Measurements from ENCODE around the gene RPS21.
"Not testable (repeated sequence)": the region's sequence is repeated elsewhere in the genome, so short reads cannot be mapped to it uniquely, and the experiment has no call there.

RPS21 gene

DNA sequence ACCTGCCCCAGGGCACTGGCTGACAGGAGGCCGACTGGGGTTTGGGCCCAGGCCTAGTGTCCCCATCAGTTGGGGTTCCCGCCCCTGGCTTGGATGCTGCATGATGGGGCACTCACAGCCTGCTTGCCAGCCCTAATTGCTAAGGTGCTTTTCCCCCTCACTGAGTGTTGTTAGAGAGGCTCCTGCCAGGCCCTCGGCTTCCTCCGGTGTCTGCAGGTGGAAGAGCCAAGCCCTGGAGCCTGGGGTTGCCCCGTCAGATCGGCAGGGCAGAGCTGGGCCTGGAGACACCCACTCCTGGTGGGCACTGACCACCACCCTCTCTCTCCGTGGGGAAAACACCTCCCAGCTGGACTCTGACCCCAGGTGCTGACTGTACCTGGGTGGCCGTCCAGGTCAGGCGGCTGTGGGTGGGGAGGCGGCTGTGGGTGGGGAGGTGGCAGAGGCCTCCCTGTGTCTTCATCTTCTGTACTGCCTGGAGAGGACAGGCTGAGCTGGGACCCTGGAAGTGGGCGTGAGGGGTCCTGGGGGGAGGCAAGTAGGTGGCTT, 26.2 kb downstream of the RPS21 start:
- FAIRE-seq, result no peak

DNA sequence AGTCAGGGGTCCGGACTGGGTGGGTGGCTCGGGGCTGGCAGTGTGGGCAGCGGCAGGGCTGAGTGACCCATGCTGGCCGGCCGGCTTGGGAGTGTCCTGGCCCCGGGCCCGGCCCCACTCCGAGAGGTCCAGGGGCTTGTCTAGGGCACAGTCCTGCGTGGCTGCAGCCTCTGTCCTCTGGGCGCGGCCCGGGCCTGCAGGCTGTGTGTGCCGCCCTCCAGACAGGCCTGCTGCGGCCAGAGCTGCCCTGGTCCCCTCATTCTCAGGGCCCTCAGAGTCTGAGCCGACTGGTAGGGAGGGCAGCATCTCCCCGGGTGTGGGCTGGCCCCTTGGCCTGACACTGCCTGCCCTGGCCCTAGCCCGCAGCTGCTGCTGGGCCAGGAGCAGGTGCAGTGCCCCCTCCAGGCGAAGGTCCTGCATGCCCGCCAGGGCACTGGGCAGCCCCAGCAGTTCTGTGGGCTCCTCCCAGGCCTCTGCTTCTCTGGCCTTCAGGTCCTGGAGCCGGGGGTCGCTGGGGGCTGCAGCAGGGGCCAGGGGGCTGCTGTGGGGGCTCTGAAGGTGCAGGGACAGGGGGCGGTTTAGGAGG, 27.1 kb downstream of the RPS21 start:
- no peak for FAIRE-seq

GRCh38 chr20:62415354-62416111, 28.6 kb downstream of the RPS21 start:
- FAIRE-seq, result no peak

DNA sequence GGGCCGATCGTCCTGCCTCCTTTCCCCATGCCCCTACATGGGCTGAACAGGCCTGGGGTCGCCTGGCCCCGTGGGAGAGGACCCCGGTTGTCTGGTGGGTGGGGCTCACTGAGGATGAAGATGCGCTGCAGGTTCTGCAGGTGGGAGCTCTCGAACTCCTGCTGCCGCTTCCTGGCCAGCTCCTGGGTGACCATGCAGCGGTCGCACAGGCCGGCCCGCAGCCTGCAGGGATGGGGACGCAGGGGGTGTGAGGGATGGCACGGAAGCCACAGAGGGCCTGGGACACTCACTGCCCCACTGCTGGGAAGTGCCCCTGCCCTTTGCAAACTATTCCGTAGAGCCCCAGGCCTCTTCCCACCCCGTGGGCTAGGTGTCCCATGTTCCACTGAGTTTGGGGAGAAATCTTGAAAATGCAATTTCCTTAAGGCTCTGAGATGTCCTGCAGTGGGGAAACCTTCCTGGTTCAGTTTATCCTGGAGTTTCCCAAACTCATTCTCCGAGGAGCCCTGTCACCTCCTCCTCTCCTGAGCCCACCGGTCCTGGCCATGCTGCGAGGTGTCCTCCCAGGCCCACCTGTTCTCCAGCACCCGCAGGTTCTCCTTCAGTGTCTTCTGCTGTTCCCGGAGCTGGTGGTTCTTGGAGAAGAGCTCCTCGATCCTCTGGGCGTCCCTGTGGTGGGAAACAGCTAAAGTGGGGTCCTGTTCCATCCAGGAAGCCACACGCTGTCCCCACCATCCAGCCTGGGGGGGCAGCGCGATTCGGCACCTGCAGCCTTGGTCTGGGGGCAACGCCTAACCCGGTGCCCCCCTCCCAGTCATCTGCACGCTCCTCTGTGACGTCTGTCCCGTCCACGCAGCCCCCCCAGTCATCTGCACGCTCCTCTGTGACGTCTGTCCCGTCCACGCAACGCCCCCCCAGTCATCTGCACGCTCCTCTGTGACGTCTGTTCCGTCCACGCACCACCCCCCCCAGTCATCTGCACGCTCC, 30.0 kb downstream of the RPS21 start:
- no peak for FAIRE-seq

DNA sequence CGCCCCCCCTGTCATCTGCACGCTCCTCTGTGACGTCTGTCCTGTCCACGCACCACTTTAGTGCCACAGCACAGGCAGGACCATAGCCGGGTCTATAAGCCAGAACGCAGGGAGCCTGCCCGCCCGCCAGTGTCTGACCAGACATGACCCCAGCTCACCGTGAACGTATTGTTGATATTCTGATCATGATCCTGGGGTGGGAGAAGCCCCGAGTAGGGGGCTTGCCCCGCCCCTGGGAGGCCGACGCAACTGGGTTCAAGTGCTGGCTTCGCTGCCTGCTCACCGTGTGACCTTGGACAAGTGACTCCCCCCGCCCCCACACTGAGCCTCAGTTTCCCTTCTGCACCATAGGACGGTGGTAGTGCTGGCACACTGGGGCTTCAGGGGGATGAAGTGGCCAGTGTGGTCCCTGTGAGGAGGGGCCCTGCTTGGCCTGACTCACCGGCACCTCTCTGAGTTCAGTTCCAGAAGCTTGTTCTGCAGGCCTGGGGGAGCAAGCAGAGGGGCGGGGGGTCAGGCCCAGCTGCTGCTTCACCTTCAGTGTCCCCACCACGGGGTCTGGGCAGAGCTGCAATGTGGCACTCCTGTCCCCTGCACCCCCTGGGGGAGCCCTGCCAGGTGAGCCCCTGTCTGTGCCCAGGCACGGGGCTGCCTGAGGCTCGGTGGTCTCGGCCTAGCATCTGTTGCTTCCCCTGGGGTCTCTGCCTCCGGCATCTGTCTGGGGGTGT, 31.2 kb downstream of the RPS21 start:
- FAIRE-seq, result no peak

DNA sequence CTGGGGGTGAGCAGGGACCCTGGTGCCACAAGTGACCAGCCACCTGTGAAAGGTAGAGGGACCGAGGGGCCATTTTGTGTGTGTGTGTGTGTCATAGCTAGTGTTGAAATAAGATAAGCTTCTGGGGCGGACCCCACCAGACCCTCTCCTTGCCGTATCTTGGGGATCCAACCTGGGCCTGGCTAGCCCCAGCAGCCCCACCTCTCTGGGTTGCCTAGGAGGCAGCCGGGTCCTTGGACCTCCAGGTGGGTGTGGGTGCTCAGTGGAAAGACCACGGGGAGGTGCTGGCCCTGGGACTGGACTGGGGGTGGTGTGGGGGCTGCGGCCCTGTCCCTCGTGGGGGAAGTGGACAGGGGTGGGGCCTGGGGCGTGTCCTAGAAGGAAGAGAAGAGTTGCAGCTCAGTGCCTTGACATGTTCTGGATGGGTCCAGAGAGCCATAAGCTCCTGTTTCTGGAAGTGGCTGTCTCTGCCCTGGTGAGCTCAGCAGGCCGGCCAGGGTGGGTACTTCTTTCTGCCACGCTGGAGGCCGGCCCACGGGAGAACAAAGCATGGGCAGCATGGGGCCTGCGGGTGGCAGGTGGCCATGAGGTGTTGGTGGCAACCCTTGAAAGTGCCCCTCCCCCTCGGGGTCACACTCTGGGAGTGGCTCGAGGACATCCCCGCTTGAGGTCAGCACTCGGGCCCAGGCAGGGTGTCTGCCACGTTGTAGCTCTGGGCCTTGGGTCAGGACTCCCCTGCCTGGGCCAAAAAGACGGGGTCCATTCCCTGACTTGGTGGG, 32.0 kb downstream of the RPS21 start:
- FAIRE-seq, result no peak

- no peak for FAIRE-seq
Observed at GRCh38 chr20:62419759-62420158, 32.9 kb downstream of the RPS21 start.

GRCh38 chr20:62420846-62421715, 34.2 kb downstream of the RPS21 start:
- no peak for FAIRE-seq

GRCh38 chr20:62421716-62421990, 34.8 kb downstream of the RPS21 start:
- FAIRE-seq, result no peak

DNA sequence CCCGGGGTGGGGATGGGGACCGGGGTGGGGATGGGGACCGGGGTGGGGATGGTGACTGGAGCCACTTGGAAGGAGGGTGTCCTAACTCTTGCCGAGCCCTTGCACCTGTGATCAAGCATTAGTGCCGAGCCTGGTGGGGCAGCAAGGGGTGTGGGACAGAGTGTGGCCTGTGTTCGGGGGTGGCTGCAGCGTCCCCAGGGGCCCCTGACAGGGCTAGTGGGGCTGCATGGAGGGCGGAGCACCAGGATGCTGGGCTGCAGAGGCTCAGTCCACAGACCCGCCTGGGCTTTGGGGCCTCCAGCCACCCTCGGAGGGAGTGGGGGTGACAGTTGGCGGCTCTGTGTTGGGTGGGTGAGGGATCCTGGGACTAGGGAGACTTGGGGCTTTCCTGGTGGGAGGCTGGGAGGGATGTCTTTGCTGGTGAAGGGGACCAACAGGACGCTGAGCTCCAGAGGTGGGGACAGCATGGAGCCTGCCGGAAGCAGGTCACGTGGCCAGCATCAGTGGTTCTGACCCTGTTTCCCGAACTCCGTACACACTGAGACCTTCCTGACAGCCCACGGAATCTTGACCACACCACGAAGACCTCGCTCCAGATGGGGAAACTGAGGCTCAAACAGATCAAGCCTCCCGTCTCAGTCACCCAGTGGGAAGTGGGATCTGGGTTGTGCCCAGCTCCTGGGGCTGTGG, 35.9 kb downstream of the RPS21 start:
- no peak for FAIRE-seq

GRCh38 chr20:62423326-62423706, 36.4 kb downstream of the RPS21 start:
- no peak for FAIRE-seq

- no peak for FAIRE-seq
Observed at GRCh38 chr20:62424249-62425107, 37.6 kb downstream of the RPS21 start.

DNA sequence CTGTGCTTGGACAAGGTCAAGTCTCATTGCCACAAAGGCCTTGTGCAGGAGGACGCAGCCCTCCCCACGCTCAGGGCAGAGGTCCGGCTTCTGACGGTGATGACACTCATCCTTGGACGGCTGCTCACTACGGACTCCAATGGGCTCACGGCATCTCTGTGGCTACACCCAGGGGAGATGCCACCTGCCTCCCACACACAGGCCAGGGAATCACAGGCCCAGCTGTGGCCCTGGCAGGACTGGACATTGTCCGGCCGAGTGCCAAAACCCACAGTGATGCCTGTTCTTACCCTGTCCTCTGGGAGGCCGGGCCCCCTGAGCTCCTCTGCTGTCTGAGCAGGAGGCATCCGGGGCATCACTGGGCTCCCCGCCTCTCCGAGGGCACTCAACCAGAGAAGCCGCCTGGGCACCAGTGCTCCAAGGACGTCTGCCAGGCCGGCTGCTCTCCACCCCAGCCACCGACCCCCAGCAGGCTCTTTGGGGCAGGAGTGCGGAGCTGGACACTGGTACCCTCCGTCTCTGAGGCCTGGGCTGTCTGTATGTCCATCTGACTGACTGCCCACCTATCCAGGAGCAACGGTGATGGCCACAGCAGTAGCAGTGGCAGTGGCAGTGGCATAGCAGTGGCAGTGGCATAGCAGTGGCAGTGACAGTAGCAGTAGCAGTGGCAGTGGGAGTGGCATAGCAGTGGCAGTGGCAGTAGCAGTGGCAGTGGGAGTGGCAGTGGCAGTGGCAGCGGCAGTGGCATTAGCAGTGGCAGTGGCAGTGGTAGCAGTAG, 38.6 kb downstream of the RPS21 start:
- FAIRE-seq, result no peak

DNA sequence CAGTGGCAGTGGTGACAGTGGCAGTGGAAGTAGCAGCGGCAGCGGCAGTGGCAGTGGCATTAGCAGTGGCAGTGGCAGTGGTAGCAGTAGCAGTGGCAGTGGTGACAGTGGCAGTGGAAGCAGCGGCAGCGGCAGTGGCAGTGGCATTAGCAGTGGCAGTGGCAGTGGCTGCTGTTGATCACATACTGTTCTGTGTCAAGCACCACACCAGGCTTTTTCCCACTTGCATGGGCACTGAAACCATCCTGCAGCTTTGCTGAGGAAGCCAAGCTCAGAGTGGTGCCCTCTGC, 39.1 kb downstream of the RPS21 start:
- FAIRE-seq, result not testable (repeated sequence)

GRCh38 chr20:62426699-62427131, 39.8 kb downstream of the RPS21 start:
- no peak for FAIRE-seq

DNA sequence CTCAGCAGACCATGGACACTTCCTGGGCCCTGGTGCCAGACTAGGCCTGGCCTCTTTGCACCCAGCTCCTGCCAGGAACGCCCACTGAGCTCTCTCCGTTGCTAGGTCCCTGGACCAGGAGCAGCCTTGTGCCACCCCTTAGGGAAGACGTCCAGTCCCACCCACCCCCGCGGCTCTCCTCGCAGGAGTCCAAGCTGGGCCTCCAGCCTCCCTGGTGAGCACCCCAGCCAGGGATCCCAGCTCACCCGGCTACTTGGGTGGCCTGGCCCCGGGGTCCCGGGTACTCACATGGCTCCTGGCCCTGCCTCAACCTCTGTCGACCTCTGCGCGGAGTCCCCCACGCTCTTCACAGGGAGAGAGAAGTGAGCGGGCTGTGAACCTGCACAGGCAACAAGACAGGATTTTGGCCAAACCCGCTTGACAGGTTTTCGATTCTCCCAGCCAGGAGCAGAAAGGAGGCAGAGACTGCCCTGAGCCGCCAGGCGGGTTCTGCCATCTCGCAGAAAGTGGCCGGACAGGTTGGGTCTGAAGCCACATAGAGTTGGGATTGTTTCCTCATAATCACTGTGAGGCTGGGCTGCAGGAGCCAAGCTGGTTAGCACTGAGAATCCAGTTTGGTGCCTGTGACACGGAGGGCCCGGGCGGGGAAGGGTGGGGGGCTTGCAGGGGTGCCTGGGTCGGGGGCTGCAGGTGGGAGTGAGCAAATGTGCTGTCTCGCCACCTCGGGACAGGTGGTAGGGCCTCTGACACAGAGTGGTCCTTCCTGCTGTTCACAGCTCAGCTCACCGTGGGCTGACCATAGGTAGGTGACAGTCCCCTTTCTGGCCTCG, 40.5 kb downstream of the RPS21 start, which contains the start of gene RBBP8NL:
Gene RBBP8NL, minus strand, starts transcription at position 368 of the 830 bp plus-strand sequence. CDS start 7,892 bp downstream, outside the sequence.
- FAIRE-seq, result no peak

- FAIRE-seq, result no peak
Observed at GRCh38 chr20:62428002-62428372, 41.1 kb downstream of the RPS21 start.
